Testis (tissue), 3 donors: ENCODE data around the gene CACNA1E. TPM values are rescaled to one million over a fixed set of nuclear protein-coding genes. Genes with fewer than 3 reads are reported as not detected.

Experiments used
- DNase-seq: peaks from one replicate; pipeline ENCODE4 v3.0.0-alpha.2; 2019
- H3K27ac ChIP-seq, 2 donors: fragments of 200-600 bp; sonication (generic); one replicate each; pipeline ENCODE4 v1.5.1; 2019
- H3K27me3 ChIP-seq: fragments of 200-600 bp; sonication (generic); one replicate; pipeline ENCODE4 v1.5.1; 2019
- H3K36me3 ChIP-seq: fragments of 200-600 bp; sonication (generic); one replicate; pipeline ENCODE4 v1.5.1; 2017; ENCODE audit warnings: low read depth; ENCODE audit errors: missing control alignments
- H3K4me1 ChIP-seq: fragments of 200-600 bp; sonication (generic); one replicate; pipeline ENCODE4 v1.5.1; 2019
- H3K4me3 ChIP-seq, 2 donors: fragments of 200-600 bp; sonication (generic); one replicate each; pipeline ENCODE4 v1.5.1; 2017 to 2019
- H3K9me3 ChIP-seq: fragments of 200-600 bp; sonication (generic); one replicate; pipeline ENCODE4 v1.5.1; 2017
- POLR2A ChIP-seq: fragments of 450-650 bp; IDR thresholded peaks from one replicate; pipeline ENCODE4 v1.6.1; 2017; ENCODE audit warnings: antibody characterized with exemption, mild to moderate bottlenecking, moderate library complexity
- whole genome bisulfite sequencing, 2 donors: methylation state at CpG; one replicate each; pipeline ENCODE4 v1.1.5; 2018; 5-methylcytosine and 5-hydroxymethylcytosine counted together
- intact Hi-C: fragments of 100-400 bp; cut with DNase I; formaldehyde crosslinking; loops from one replicate; pipeline ENCODE4 v1.15.1; 2023; ENCODE audit warnings: low total_unique reads
- polyA plus RNA-seq: library from polyadenylated mRNA; stranded (reverse); fragments of 350-450 nt; fragmentation: Illumina TruSeq; extraction: RNeasy Lipid Tissue Mini Kit (QIAGEN cat#74804); gene quantifications from one replicate; pipeline ENCODE4 v1.2.3, GENCODE V29; 2014; ENCODE audit warnings: low read depth, low replicate concordance; ENCODE audit not compliant: insufficient read depth
- total RNA-seq, 2 donors: library from RNA; depleted of rRNA; stranded (reverse); fragments of >200 nt; gene quantifications; one replicate each; pipeline ENCODE4 v1.2.3, GENCODE V29; 2016
- TF ChIP-seq, protein P1 (sequence below), 3 experiments: fragments of 450-650 bp in 2 of 3; fragments of 200-600 bp in 1 of 3; sonication (generic) in 1 of 3; IDR thresholded peaks; one replicate each; pipeline ENCODE4 v1.5.1; 2016 to 2019; ENCODE audit warnings: antibody characterized with exemption in 3 of 3, mild to moderate bottlenecking in 2 of 3, moderate library complexity in 1 of 3

The CACNA1E gene
- total and polyA plus RNA-seq, 3 donors from 2014 or later = 2.4 to 12.6 (median 9.1) TPM

DNA sequence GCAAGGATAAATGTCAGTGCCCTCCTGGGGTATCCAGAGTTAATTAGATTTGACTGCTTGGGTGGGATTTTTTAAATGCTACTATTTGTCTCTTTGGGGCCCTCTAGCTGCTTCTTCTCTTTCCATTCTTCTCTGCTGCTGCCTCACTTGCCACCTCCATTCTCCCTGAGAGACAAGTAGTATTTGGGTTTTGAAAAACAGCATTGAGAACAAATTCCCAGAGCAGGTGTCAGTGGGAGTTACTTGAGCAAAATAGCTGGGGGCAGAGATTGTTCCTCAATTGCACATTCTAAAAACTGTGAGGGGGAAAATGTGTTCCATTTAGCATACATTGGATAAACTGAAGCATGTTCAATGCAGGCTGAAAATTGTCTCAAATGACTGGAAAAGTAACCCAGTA lies 286.5 kb downstream of the CACNA1E start:
- H3K9me3 ChIP-seq = no peaks in the 10 kb centered on the region
- intact Hi-C loops = no loop called here

DNA sequence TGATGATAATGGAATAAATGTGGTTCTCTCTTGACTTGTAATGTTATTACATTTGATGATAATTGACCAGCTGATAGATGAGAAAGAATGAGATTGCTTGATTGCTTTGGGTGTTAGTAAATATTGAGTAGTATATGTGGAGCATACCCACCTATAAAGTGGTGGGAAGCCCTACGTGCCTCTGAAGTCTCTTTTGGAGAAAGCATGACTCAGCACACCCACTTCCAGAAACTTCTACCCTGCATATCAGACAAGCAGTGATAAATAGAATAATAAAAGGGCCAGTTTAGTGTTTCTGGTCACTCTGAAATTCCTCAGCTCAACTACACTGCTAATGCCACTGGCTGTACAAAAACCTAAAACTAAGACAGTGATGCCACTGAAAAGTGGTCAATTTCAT lies 289.4 kb downstream of the CACNA1E start:
- 67 to 76% methylated on average over 1 of the region's 1 CpG for WGBS, 2 donors

More for the DNA sequence above, 286.5 kb downstream of the CACNA1E start:
- Histone ChIP-seq H3K27ac (no peak overlapping the region), H3K4me1 (no peaks in the 10 kb centered on the region), H3K36me3 (no peaks in the 10 kb centered on the region), H3K4me3 (no peak overlapping the region), H3K27me3 (no peaks in the 10 kb centered on the region)
- no peak for DNase-seq
- no peak for TF ChIP-seq POLR2A
- TF ChIP-seq, protein P1, sequence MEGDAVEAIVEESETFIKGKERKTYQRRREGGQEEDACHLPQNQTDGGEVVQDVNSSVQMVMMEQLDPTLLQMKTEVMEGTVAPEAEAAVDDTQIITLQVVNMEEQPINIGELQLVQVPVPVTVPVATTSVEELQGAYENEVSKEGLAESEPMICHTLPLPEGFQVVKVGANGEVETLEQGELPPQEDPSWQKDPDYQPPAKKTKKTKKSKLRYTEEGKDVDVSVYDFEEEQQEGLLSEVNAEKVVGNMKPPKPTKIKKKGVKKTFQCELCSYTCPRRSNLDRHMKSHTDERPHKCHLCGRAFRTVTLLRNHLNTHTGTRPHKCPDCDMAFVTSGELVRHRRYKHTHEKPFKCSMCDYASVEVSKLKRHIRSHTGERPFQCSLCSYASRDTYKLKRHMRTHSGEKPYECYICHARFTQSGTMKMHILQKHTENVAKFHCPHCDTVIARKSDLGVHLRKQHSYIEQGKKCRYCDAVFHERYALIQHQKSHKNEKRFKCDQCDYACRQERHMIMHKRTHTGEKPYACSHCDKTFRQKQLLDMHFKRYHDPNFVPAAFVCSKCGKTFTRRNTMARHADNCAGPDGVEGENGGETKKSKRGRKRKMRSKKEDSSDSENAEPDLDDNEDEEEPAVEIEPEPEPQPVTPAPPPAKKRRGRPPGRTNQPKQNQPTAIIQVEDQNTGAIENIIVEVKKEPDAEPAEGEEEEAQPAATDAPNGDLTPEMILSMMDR (IDR thresholded peaks at IDR 0.05) = no peak

GRCh38 chr1:181776044-181776443 lies 292.7 kb downstream of the CACNA1E start:
- no peak overlapping the region for H3K27ac ChIP-seq
- H3K36me3 ChIP-seq = no peaks in the 10 kb centered on the region
- TF ChIP-seq, protein P1 (IDR thresholded peaks at IDR 0.05) = no peak
- TF ChIP-seq POLR2A = no peak
- no peaks in the 10 kb centered on the region for H3K27me3 ChIP-seq
- intact Hi-C loops = no loop called here
- WGBS, 2 donors = 89 to 95% methylated on average over 10 of the region's 10 CpGs
- DNase-seq = no peak
- no peak overlapping the region for H3K4me3 ChIP-seq
- no peaks in the 10 kb centered on the region for H3K4me1 ChIP-seq
- H3K9me3 ChIP-seq = no peaks in the 10 kb centered on the region

More for the DNA sequence above, 289.4 kb downstream of the CACNA1E start:
- TF ChIP-seq, protein P1 (IDR thresholded peaks at IDR 0.05) = no peak
- no peak for TF ChIP-seq POLR2A
- no peaks in the 10 kb centered on the region for H3K4me1 ChIP-seq
- no peaks in the 10 kb centered on the region for H3K27me3 ChIP-seq
- DNase-seq = no peak
- no peak overlapping the region for H3K4me3 ChIP-seq
- no peaks in the 10 kb centered on the region for H3K9me3 ChIP-seq
- intact Hi-C loops = no loop called here
- H3K27ac ChIP-seq = no peak overlapping the region
- H3K36me3 ChIP-seq = no peaks in the 10 kb centered on the region

DNA sequence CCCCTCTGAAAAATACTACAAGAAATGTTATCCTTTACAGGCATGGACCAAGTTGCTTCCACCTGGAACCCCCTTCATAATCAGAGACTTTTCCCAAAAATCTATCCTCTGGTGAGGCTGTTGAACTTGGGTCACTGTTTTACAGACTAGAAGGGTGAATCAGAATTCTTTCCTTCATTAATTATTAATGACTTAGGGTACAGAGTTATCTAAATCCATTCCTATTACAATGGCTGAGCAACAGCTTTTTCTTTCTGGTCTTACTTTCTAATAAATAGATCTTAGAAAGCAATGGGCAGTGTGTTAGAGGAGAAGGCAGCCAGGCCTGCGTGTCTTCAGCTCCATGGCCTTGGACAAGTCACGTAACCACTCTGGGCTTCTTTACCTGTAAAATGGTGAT lies 294.0 kb downstream of the CACNA1E start:
- no peaks in the 10 kb centered on the region for H3K9me3 ChIP-seq
- no peaks in the 10 kb centered on the region for H3K36me3 ChIP-seq
- intact Hi-C loops = no loop called here
- H3K4me1 ChIP-seq = no peaks in the 10 kb centered on the region
- no peak for DNase-seq
- TF ChIP-seq POLR2A = no peak
- H3K4me3 ChIP-seq = no peak overlapping the region
- no peak overlapping the region for H3K27ac ChIP-seq
- WGBS, 2 donors = 89 to 93% methylated on average over 2 of the region's 2 CpGs
- H3K27me3 ChIP-seq = no peaks in the 10 kb centered on the region

DNA sequence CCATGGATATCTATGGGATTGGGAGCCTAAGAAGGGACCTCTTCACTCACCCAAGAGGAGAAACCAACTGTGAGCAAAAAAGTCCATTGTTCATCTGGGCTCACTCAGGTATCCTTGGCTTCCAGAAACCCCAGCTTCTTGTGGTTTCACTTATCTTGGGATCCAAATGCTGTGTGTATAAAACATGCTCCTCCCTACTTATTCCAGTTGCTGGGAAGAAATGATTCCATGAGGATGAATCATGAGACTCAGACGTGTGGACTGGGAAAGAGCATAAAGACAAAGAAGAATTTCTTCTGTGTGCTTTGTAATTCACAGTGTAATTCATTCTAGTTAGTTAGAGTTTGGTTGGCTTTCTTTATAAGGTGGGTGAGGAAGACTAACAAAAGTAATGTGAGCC lies 294.5 kb downstream of the CACNA1E start:
- Histone ChIP-seq H3K36me3 (no peaks in the 10 kb centered on the region), H3K27ac (no peak overlapping the region), H3K27me3 (no peaks in the 10 kb centered on the region), H3K9me3 (no peaks in the 10 kb centered on the region), H3K4me1 (no peaks in the 10 kb centered on the region), H3K4me3 (no peak overlapping the region)
- intact Hi-C loops = no loop called here
- TF ChIP-seq POLR2A = no peak
- TF ChIP-seq, protein P1 (IDR thresholded peaks at IDR 0.05) = no peak
- no peak for DNase-seq
- 65 to 69% methylated on average over 1 of the region's 1 CpG for WGBS, 2 donors
